Psoas muscle (tissue), 8 donors: Measurements from ENCODE around the gene MIS12. TPM values are rescaled to one million over a fixed set of nuclear protein-coding genes. Genes with fewer than 3 reads are reported as not detected.

Experiments used
- ATAC-seq, 4 donors: fragments of 200-7000 bp; cut with Tn5 transposase; one replicate each; pipeline ENCODE4 v1.9.1; 2020; ENCODE audit warnings: moderate library complexity in 3 of 4, mild to moderate bottlenecking in 2 of 4
- DNase-seq, 2 donors: peaks; one replicate each; pipeline ENCODE4 v3.0.0-alpha.2; 2020
- H3K27ac ChIP-seq: fragments of 200-600 bp; one replicate; pipeline ENCODE4 v1.8.0; 2022
- H3K27me3 ChIP-seq, 3 donors: fragments of 200-600 bp in 1 of 3; one replicate each; pipeline versions ENCODE4 v1.6.1 to v1.8.0; 2013 to 2022; ENCODE audit warnings: low read length in 2 of 3, mild to moderate bottlenecking in 2 of 3, moderate library complexity in 1 of 3; ENCODE audit not compliant: insufficient read depth in 3 of 3
- H3K36me3 ChIP-seq, 2 donors: fragments of 200-600 bp in 1 of 2; one replicate each; pipeline versions ENCODE4 v1.6.1 to v1.8.0; 2013 to 2022; ENCODE audit warnings: low read depth in 1 of 2, mild to moderate bottlenecking in 1 of 2, moderate library complexity in 1 of 2; ENCODE audit not compliant: insufficient read depth in 1 of 2
- H3K4me1 ChIP-seq: fragments of 200-600 bp; one replicate; pipeline ENCODE4 v1.8.0; 2022
- H3K4me3 ChIP-seq: fragments of 200-600 bp; one replicate; pipeline ENCODE4 v1.8.0; 2022; ENCODE audit warnings: mild to moderate bottlenecking
- H3K9me3 ChIP-seq: fragments of 200-600 bp; one replicate; pipeline ENCODE4 v1.8.0; 2022
- CTCF ChIP-seq: fragments of 200-600 bp; IDR thresholded peaks from one replicate; pipeline ENCODE4 v1.8.0; 2022; ENCODE audit warnings: antibody characterized with exemption
- WGBS, 3 donors: extraction: QIAGEN DNeasy Blood & Tissue Kit; methylation state at CpG; one replicate each; pipeline versions ENCODE4 v1.1.6 to v1.1.7; 2013; 5-methylcytosine and 5-hydroxymethylcytosine counted together
- intact Hi-C, 2 donors: fragments of 100-400 bp; cut with DNase I; formaldehyde crosslinking; loops; one replicate each; pipeline versions ENCODE4 v1.11.0 to v1.14.2; 2022
- polyA plus RNA-seq, 3 donors: library from polyadenylated mRNA; stranded (reverse); fragments of 200-250 nt; gene quantifications; one replicate each; pipeline ENCODE4 v1.2.3, GENCODE V29; 2013
- total RNA-seq, 4 donors: library from RNA; stranded (reverse); fragmentation: NEBNext Ultra II Directional in 2 of 4; extraction: Animal tissue kit (Norgen Biotek cat#: 25700) in 2 of 4; gene quantifications; one replicate each; pipeline versions ENCODE4 v1.2.1 to v1.2.4, GENCODE V29; 2021 to 2023
- donor health status: healthy with polysubstance abuse.
- donor health status: DM: no; HTN: no; CAD: no; lungs with moderate emphysema.
- donor health status: Bipolar disorder and iron deficiency.
- donor health status: healthy.
- donor health status: DM: yes; HTN: yes; CAD: no.
- donor health status: DM: no; HTN: no; CAD: no.
- donor health status: DM: no; HTN: no; CAD: no.
- donor health status: DM: yes; HTN: yes; CAD: no.

The MIS12 gene
- total and polyA plus RNA-seq, 7 donors: 11.1 to 28.9 (median 17.0) TPM

GRCh38 chr17:5439446-5439764 lies 47.0 kb upstream of the MIS12 start:
- Histone ChIP-seq H3K4me1 (peaks cover 6% of the 10 kb centered on the region), H3K27ac (peak overlapping the region; percentile 84), H3K4me3 (peak overlapping the region; percentile 90), H3K36me3 (peaks cover 12 to 63% of the 10 kb centered on the region in 2 donors), H3K9me3 (no peaks in the 10 kb centered on the region), H3K27me3 (no peaks in the 10 kb centered on the region)
- DNase-seq (no peak), ATAC-seq (peak in 1 of 4 donors; percentile 11)
- WGBS, 3 donors: 7 to 21% (median 7%) methylated on average over 1 of the region's 1 CpG
- no peak for TF ChIP-seq CTCF
- intact Hi-C loops: loop anchor here (1.0 to 10.0 kb wide), 2 partner anchors 185 to 190 kb away; no protein-coding TSS in a partner anchor

- 94 to 97% (median 96%) methylated on average over 6 of the region's 6 CpGs for WGBS, 3 donors
Measured at GRCh38 chr17:5443728-5444127, 42.6 kb upstream of the MIS12 start.

GRCh38 chr17:5444209-5444608 lies 42.2 kb upstream of the MIS12 start:
- no peak overlapping the region for H3K27ac ChIP-seq
- H3K4me1 ChIP-seq: no peaks in the 10 kb centered on the region
- WGBS, 3 donors: 90 to 92% (median 91%) methylated on average over 22 of the region's 22 CpGs
- no peak for DNase-seq
- no peaks in the 10 kb centered on the region for H3K27me3 ChIP-seq
- intact Hi-C loops: no loop called here
- no peak for ATAC-seq
- H3K4me3 ChIP-seq: no peak overlapping the region
- H3K36me3 ChIP-seq: peaks cover 8 to 74% of the 10 kb centered on the region in 2 donors
- H3K9me3 ChIP-seq: no peaks in the 10 kb centered on the region
- TF ChIP-seq CTCF: no peak

More at GRCh38 chr17:5443728-5444127, 42.6 kb upstream of the MIS12 start:
- no peak for TF ChIP-seq CTCF
- no peaks in the 10 kb centered on the region for H3K4me1 ChIP-seq
- DNase-seq: no peak
- H3K27me3 ChIP-seq: no peaks in the 10 kb centered on the region
- intact Hi-C loops: no loop called here
- no peaks in the 10 kb centered on the region for H3K9me3 ChIP-seq
- H3K4me3 ChIP-seq: no peak overlapping the region
- peaks cover 8 to 69% of the 10 kb centered on the region in 2 donors for H3K36me3 ChIP-seq
- ATAC-seq: no peak
- no peak overlapping the region for H3K27ac ChIP-seq

- no peak for ATAC-seq
- WGBS, 3 donors: 72 to 87% (median 82%) methylated on average over 8 of the region's 8 CpGs
- no peaks in the 10 kb centered on the region for H3K9me3 ChIP-seq
- H3K36me3 ChIP-seq: peaks cover 12 to 94% of the 10 kb centered on the region in 2 donors
- no peaks in the 10 kb centered on the region for H3K27me3 ChIP-seq
- no peak for DNase-seq
- intact Hi-C loops: no loop called here
- no peak overlapping the region for H3K4me3 ChIP-seq
- H3K27ac ChIP-seq: no peak overlapping the region
- TF ChIP-seq CTCF: no peak
- H3K4me1 ChIP-seq: no peaks in the 10 kb centered on the region
Measured at GRCh38 chr17:5446786-5447185, 39.6 kb upstream of the MIS12 start.
